HTERT RPE-1 (cell line): ENCODE data around the gene CRYBG3.

Experiments
- in situ Hi-C: fragments of 300-500 bp; cut with MboI; formaldehyde crosslinking; loops from 4 replicates; pipeline ENCODE4 v1.14.3; 2020; ENCODE audit warnings: low sequenced_read_pairs

Gene CRYBG3

GRCh38 chr3:97821774-97822358, at the start of gene CRYBG3:
Gene CRYBG3 (plus strand): TSS chr3:97822011. CDS start chr3:97822207, 196 bp downstream.
- in situ Hi-C loops = no loop called here

GRCh38 chr3:97772926-97773325, 48.9 kb upstream of the CRYBG3 start:
- in situ Hi-C loops = no loop called here

GRCh38 chr3:97778152-97778551, 43.7 kb upstream of the CRYBG3 start:
- in situ Hi-C loops = loop anchor here (25.0 kb wide), 1 partner anchor 234 kb away; no protein-coding TSS in a partner anchor

- in situ Hi-C loops = loop anchor here (25.0 kb wide), 1 partner anchor 219 kb away; no protein-coding TSS in a partner anchor
Observed at GRCh38 chr3:97793420-97794019, 28.3 kb upstream of the CRYBG3 start.

GRCh38 chr3:97795951-97796350, 25.9 kb upstream of the CRYBG3 start:
- in situ Hi-C loops = loop anchor here (25.0 kb wide), 1 partner anchor 216 kb away; no protein-coding TSS in a partner anchor

GRCh38 chr3:97804471-97804870, 17.3 kb upstream of the CRYBG3 start:
- in situ Hi-C loops = no loop called here

GRCh38 chr3:97810779-97811390, 10.9 kb upstream of the CRYBG3 start:
- in situ Hi-C loops = no loop called here

GRCh38 chr3:97815149-97815917, 6.5 kb upstream of the CRYBG3 start:
- in situ Hi-C loops = no loop called here

GRCh38 chr3:97816811-97817210, 5.0 kb upstream of the CRYBG3 start:
- in situ Hi-C loops = no loop called here

- in situ Hi-C loops = no loop called here
Observed at GRCh38 chr3:97817965-97818364, 3.8 kb upstream of the CRYBG3 start.

GRCh38 chr3:97820780-97821179, 1.0 kb upstream of the CRYBG3 start:
- in situ Hi-C loops = no loop called here

- in situ Hi-C loops = no loop called here
Observed at GRCh38 chr3:97821287-97821773, 481 bp upstream of the CRYBG3 start.

- in situ Hi-C loops = no loop called here
Observed at GRCh38 chr3:97822359-97822775, 556 bp downstream of the CRYBG3 start.

GRCh38 chr3:97823046-97824004, 1.5 kb downstream of the CRYBG3 start:
- in situ Hi-C loops = no loop called here

- in situ Hi-C loops = no loop called here
Observed at GRCh38 chr3:97825101-97825500, 3.3 kb downstream of the CRYBG3 start.

- in situ Hi-C loops = no loop called here
Observed at GRCh38 chr3:97827741-97828471, 6.1 kb downstream of the CRYBG3 start.

- in situ Hi-C loops = no loop called here
Observed at GRCh38 chr3:97829198-97829597, 7.4 kb downstream of the CRYBG3 start.

- in situ Hi-C loops = no loop called here
Observed at GRCh38 chr3:97830638-97831037, 8.8 kb downstream of the CRYBG3 start.

GRCh38 chr3:97831140-97831539, 9.3 kb downstream of the CRYBG3 start:
- in situ Hi-C loops = no loop called here
